ENCODE results near the gene WDR47.
A peak's percentile ranks its signal among the peaks of the same experiment; 100 is the strongest.

Gene WDR47

DNA sequence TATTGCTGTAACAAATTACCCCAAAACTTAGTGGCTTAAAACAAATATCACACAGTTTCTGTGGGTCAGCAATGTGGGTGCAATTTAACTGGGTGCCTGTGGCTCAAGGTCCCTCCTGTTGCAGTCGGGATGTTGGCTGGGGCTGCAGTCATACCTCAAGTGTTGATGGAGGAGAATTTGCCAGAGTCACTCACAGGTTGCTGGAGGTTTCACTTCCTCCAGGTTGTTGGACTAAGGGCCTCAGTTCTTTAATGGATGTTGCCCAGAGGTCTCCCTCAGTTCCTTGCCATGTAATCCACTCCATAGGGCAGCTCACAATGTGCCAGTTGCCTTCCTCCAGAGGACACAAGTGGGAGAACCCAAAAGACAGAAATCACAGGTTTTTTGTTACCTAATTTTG is 36.4 kb upstream of the WDR47 start:
- H3K9me3 ChIP-seq = no peaks in the 10 kb centered on the region
- no peaks in the 10 kb centered on the region for H3K36me3 ChIP-seq
- peaks cover 18 to 22% of the 10 kb centered on the region in 2 experiments for H3K4me1 ChIP-seq (ENCODE audit: control insufficient read depth in 1 of 2, insufficient read depth in 1 of 2, low read depth in 1 of 2, low read length in 1 of 2)
- H3K27me3 ChIP-seq = no peaks in the 10 kb centered on the region
- no peak overlapping the region for H3K27ac ChIP-seq
- no peak overlapping the region for H3K4me3 ChIP-seq (ENCODE audit: low read depth in 1 of 2, low read length in 1 of 2)
- TF ChIP-seq, protein P1, sequence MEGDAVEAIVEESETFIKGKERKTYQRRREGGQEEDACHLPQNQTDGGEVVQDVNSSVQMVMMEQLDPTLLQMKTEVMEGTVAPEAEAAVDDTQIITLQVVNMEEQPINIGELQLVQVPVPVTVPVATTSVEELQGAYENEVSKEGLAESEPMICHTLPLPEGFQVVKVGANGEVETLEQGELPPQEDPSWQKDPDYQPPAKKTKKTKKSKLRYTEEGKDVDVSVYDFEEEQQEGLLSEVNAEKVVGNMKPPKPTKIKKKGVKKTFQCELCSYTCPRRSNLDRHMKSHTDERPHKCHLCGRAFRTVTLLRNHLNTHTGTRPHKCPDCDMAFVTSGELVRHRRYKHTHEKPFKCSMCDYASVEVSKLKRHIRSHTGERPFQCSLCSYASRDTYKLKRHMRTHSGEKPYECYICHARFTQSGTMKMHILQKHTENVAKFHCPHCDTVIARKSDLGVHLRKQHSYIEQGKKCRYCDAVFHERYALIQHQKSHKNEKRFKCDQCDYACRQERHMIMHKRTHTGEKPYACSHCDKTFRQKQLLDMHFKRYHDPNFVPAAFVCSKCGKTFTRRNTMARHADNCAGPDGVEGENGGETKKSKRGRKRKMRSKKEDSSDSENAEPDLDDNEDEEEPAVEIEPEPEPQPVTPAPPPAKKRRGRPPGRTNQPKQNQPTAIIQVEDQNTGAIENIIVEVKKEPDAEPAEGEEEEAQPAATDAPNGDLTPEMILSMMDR (IDR thresholded peaks at IDR 0.05) = no peak

DNA sequence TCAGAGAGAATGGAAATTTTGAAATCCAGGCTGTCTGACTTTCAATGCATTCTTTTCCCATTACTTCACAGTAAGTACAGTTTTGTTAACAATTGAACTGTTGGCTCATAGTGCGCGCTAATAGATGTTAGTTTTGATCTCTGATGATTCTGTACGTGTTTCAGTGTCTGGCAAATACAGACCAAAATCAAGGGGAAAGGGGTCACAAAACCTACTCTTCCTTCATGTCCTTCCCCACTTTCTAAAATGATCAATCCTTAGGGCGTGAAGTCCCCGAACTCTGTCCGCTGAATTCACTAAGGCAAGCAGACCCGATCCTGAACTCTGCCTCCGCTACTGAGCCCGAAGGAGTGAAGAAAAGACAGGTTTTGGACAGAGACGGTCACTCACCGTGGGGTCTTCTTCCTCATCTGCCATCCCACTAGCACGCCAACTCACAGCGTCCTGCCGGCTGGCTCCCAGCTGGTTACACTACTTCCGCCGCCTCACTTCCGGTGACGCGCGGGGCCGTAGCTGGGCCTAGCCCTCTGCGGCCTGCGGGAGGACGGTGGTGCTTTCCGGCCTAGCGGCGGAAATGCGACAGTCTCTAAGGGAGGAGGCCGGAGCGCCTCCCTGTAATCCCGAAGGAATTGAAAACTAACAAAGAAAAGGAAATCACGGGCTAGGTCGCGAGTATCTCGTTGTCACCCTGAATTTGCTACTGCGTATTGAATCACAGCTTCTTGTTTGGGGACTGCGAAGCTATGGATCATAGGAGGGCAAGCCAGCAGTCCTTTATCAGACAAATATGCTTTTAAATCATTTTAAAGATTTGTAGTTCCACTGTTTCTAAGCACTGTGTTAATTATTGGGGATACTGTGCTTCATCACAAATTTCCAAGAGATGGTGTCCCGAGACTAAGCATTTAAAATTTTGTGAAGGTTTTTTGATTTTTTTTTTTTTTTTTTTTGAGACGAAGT is 33.9 kb upstream of the WDR47 start, which contains the start of gene TAF13:
Gene TAF13, minus strand, starts transcription at position 473 of the 960 bp plus-strand sequence. Its CDS starts 56 bp downstream, at position 417.
- Histone ChIP-seq H3K9me3 (no peaks in the 10 kb centered on the region), H3K27me3 (no peaks in the 10 kb centered on the region), H3K36me3 (peaks cover under 1% of the 10 kb centered on the region), H3K27ac (peak within 1 kb of the TSS; percentile 94), H3K4me1 (ENCODE audit: control insufficient read depth in 1 of 2, insufficient read depth in 1 of 2, low read depth in 1 of 2, low read length in 1 of 2) (peaks cover 29 to 33% of the 10 kb centered on the region in 2 experiments), H3K4me3 (ENCODE audit: low read depth in 1 of 2, low read length in 1 of 2) (peak within 1 kb of the TSS; percentile 77 to 81)
- TF ChIP-seq, protein P1 (IDR thresholded peaks at IDR 0.05) = peak; percentile 76

DNA sequence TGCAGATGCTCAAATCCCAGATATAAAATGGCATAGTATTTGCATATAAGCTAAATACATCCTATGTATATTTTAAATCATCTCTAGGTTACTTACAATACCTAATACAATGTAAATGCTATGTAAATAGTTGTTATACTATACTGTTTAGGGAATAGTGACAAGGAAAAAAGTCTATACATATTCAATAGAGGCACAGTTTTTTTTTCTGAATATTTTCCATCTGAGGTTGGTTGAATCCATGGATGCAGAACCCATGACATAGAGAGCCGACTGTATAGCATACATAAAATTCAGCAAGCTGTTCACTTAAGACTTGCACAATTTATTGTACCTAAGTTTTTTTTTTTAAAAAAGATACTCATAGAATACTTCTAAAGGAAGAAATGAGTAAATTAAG is 27.4 kb upstream of the WDR47 start:
- H3K36me3 ChIP-seq = peaks cover 43% of the 10 kb centered on the region
- H3K27me3 ChIP-seq = no peaks in the 10 kb centered on the region
- H3K4me3 ChIP-seq (ENCODE audit: low read depth in 1 of 2, low read length in 1 of 2) = no peak overlapping the region
- H3K27ac ChIP-seq = no peak overlapping the region
- H3K4me1 ChIP-seq (ENCODE audit: control insufficient read depth in 1 of 2, insufficient read depth in 1 of 2, low read depth in 1 of 2, low read length in 1 of 2) = peaks cover 11% of the 10 kb centered on the region in 2 experiments
- TF ChIP-seq, protein P1 (IDR thresholded peaks at IDR 0.05) = no peak
- no peaks in the 10 kb centered on the region for H3K9me3 ChIP-seq

DNA sequence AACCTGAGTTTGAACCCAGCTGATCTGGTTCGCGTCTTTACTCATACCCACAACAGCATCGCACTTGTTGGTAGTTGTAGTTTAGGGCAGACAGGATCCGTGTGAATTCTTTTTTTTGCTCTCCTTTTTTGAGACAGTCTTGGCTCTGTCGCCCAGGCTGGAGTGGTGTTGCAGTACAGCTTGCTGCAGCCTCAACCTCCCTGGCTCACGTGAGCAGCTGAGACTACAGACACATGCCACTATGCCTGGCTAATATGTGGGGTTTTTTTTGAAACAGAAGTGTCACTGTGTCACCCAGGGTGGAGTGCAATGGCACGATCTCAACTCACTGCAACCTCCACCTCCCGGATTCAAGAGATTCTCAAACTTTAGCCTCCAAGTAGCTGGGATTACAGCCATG is 26.0 kb upstream of the WDR47 start:
- H3K4me1 ChIP-seq (ENCODE audit: control insufficient read depth in 1 of 2, insufficient read depth in 1 of 2, low read depth in 1 of 2, low read length in 1 of 2) = peaks cover 8% of the 10 kb centered on the region in 2 experiments
- H3K4me3 ChIP-seq (ENCODE audit: low read depth in 1 of 2, low read length in 1 of 2) = no peak overlapping the region
- peaks cover 57% of the 10 kb centered on the region for H3K36me3 ChIP-seq
- no peaks in the 10 kb centered on the region for H3K9me3 ChIP-seq
- no peak overlapping the region for H3K27ac ChIP-seq
- H3K27me3 ChIP-seq = no peaks in the 10 kb centered on the region
- TF ChIP-seq, protein P1 (IDR thresholded peaks at IDR 0.05) = no peak

DNA sequence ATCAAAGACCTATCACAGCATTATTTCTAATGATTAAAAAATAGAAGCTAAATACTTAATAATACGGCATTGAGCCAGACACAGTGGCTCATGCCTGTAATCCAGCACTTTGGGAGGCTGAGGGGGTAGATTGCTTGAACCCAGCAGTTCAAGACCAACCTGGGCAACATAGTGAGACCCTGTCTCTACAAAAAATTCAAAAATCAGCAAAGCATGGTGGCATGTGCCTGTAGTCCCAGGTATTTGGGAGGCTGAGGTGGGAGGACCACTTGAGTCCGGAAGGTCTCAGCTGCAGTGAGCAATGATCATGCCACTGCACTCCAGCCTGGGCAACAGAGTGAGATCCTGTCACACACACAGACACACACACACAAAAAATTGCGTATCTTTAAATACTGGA is 23.2 kb upstream of the WDR47 start:
- TF ChIP-seq, protein P1 (IDR thresholded peaks at IDR 0.05) = no peak
- Histone ChIP-seq H3K4me1 (ENCODE audit: control insufficient read depth in 1 of 2, insufficient read depth in 1 of 2, low read depth in 1 of 2, low read length in 1 of 2) (no peaks in the 10 kb centered on the region), H3K9me3 (no peaks in the 10 kb centered on the region), H3K4me3 (ENCODE audit: low read depth in 1 of 2, low read length in 1 of 2) (no peak overlapping the region), H3K27ac (no peak overlapping the region), H3K36me3 (peaks cover 58% of the 10 kb centered on the region), H3K27me3 (no peaks in the 10 kb centered on the region)

All from neutrophil (primary cell).